Neural progenitor cell (in vitro differentiated cells): Measurements from ENCODE around the gene MYLK. TPM values are rescaled to one million over a fixed set of nuclear protein-coding genes. Genes with fewer than 3 reads are reported as not detected.
A peak's percentile ranks its signal among the peaks of the same experiment; 100 is the strongest.

ENCODE experiments used
- DNase-seq: peaks from one replicate; pipeline ENCODE4 v3.0.0-alpha.2; 2016; ENCODE audit warnings: low spot score
- H2AFZ ChIP-seq: fragments of 200-600 bp; sonication (generic); replicated peaks from 2 replicates; pipeline ENCODE4 v1.6.1; 2016; ENCODE audit warnings: antibody characterized with exemption
- H3F3A ChIP-seq: fragments of 200-600 bp; sonication (generic); 2 replicates; pipeline ENCODE4 v1.6.1; 2016; ENCODE audit warnings: antibody characterized with exemption, low read depth
- H3K27ac ChIP-seq: fragments of 200-600 bp; sonication (generic); 2 replicates; pipeline ENCODE4 v1.5.1; 2016; ENCODE audit warnings: mild to moderate bottlenecking
- H3K27me3 ChIP-seq: fragments of 200-600 bp; sonication (generic); 2 replicates; pipeline ENCODE4 v1.6.1; 2016; ENCODE audit warnings: mild to moderate bottlenecking, moderate library complexity
- H3K36me3 ChIP-seq: fragments of 200-600 bp; sonication (generic); 2 replicates; pipeline ENCODE4 v1.5.1; 2016
- H3K4me1 ChIP-seq: fragments of 200-600 bp; sonication (generic); 2 replicates; pipeline ENCODE4 v1.6.1; 2016; ENCODE audit warnings: mixed run types
- H3K4me2 ChIP-seq: fragments of 200-600 bp; sonication (generic); 2 replicates; pipeline ENCODE4 v1.6.1; 2016
- H3K4me3 ChIP-seq: fragments of 200-600 bp; sonication (generic); 2 replicates; pipeline ENCODE4 v1.5.1; 2016
- H3K79me2 ChIP-seq: fragments of 200-600 bp; sonication (generic); 2 replicates; pipeline ENCODE4 v1.6.1; 2016; ENCODE audit warnings: low read depth
- H3K9ac ChIP-seq: fragments of 200-600 bp; sonication (generic); 2 replicates; pipeline ENCODE4 v1.6.1; 2016
- H3K9me3 ChIP-seq: fragments of 200-600 bp; sonication (generic); 2 replicates; pipeline ENCODE4 v1.5.1; 2016; ENCODE audit warnings: low read depth
- H4K20me1 ChIP-seq: fragments of 200-600 bp; sonication (generic); 2 replicates; pipeline ENCODE4 v1.6.1; 2016; ENCODE audit warnings: low read depth
- H3K27ac Mint-ChIP-seq: 3 replicates; pipeline ENCODE4 v1.8.0; 2021; ENCODE audit warnings: mixed read lengths
- H3K27me3 Mint-ChIP-seq: 2 replicates; pipeline ENCODE4 v1.8.0; 2022; ENCODE audit warnings: low read depth, mild to moderate bottlenecking, inconsistent platforms, moderate library complexity, mixed read lengths; ENCODE audit not compliant: insufficient read depth
- H3K36me3 Mint-ChIP-seq: 3 replicates; pipeline ENCODE4 v1.8.0; 2021; ENCODE audit warnings: mixed read lengths
- H3K4me1 Mint-ChIP-seq: 3 replicates; pipeline ENCODE4 v1.8.0; 2021; ENCODE audit warnings: mixed read lengths
- H3K4me3 Mint-ChIP-seq: 3 replicates; pipeline ENCODE4 v1.8.0; 2021; ENCODE audit warnings: mild to moderate bottlenecking, moderate library complexity, mixed read lengths
- H3K9me3 Mint-ChIP-seq: 3 replicates; pipeline ENCODE4 v1.8.0; 2020; ENCODE audit warnings: mixed read lengths
- CTCF ChIP-seq: fragments of 200-600 bp; sonication (generic); IDR thresholded peaks from 2 replicates; pipeline ENCODE4 v1.5.1; 2017; ENCODE audit warnings: antibody characterized with exemption, mild to moderate bottlenecking
- EZH2 ChIP-seq: fragments of 200-600 bp; sonication (generic); IDR thresholded peaks from 2 replicates; pipeline ENCODE4 v1.6.1; 2017; ENCODE audit warnings: antibody characterized with exemption, mild to moderate bottlenecking, moderate library complexity
- EZH2phosphoT487 ChIP-seq: fragments of 200-600 bp; sonication (generic); IDR thresholded peaks from 2 replicates; pipeline ENCODE4 v1.6.1; 2017; ENCODE audit warnings: antibody characterized with exemption
- total RNA-seq: library from RNA; depleted of rRNA; stranded (reverse); fragments of >200 nt; gene quantifications from 2 replicates; pipeline ENCODE4 v1.2.3, GENCODE V29; 2015; ENCODE audit warnings: low replicate concordance

Gene MYLK
- total RNA-seq, 1 donor from 2014 or later: 28.4 TPM

GRCh38 chr3:123667784-123668183 is 216.3 kb downstream of the MYLK start:
- no peak overlapping the region for H3K4me2 ChIP-seq
- peaks cover 35% of the 10 kb centered on the region for H3K36me3 Mint-ChIP-seq
- H3K4me1 ChIP-seq: no peaks in the 10 kb centered on the region
- H3K9me3 ChIP-seq: no peaks in the 10 kb centered on the region
- H3K9me3 Mint-ChIP-seq: no peaks in the 10 kb centered on the region
- H4K20me1 ChIP-seq: no peaks in the 10 kb centered on the region
- H3K27ac ChIP-seq: no peak overlapping the region
- H3K27me3 Mint-ChIP-seq: peaks cover 8% of the 10 kb centered on the region
- no peaks in the 10 kb centered on the region for H3K79me2 ChIP-seq
- no peaks in the 10 kb centered on the region for H3F3A ChIP-seq
- no peak overlapping the region for H2AFZ ChIP-seq
- no peaks in the 10 kb centered on the region for H3K27me3 ChIP-seq
- no peak overlapping the region for H3K9ac ChIP-seq
- H3K27ac Mint-ChIP-seq: no peak overlapping the region
- no peaks in the 10 kb centered on the region for H3K4me1 Mint-ChIP-seq
- no peak overlapping the region for H3K4me3 Mint-ChIP-seq
- H3K4me3 ChIP-seq: no peak overlapping the region
- no peaks in the 10 kb centered on the region for H3K36me3 ChIP-seq
- DNase-seq: no peak
- TF ChIP-seq CTCF: no peak
- TF ChIP-seq EZH2: no peak
- TF ChIP-seq EZH2phosphoT487: no peak

GRCh38 chr3:123664753-123665152 is 219.4 kb downstream of the MYLK start:
- Histone ChIP-seq H4K20me1 (no peaks in the 10 kb centered on the region), H3K9ac (no peak overlapping the region), H3K4me3 (no peak overlapping the region), H3K79me2 (no peaks in the 10 kb centered on the region), H3F3A (no peaks in the 10 kb centered on the region), H3K27ac (no peak overlapping the region), H3K36me3 (no peaks in the 10 kb centered on the region), H3K9me3 (no peaks in the 10 kb centered on the region), H2AFZ (no peak overlapping the region), H3K4me2 (no peak overlapping the region), H3K4me1 (no peaks in the 10 kb centered on the region), H3K27me3 (no peaks in the 10 kb centered on the region)
- peaks cover 8% of the 10 kb centered on the region for H3K27me3 Mint-ChIP-seq
- peaks cover 47% of the 10 kb centered on the region for H3K36me3 Mint-ChIP-seq
- DNase-seq: no peak
- TF ChIP-seq CTCF (no peak), EZH2 (no peak), EZH2phosphoT487 (no peak)
- H3K9me3 Mint-ChIP-seq: no peaks in the 10 kb centered on the region
- no peak overlapping the region for H3K4me3 Mint-ChIP-seq
- peaks cover 6% of the 10 kb centered on the region for H3K4me1 Mint-ChIP-seq
- no peak overlapping the region for H3K27ac Mint-ChIP-seq

GRCh38 chr3:123663977-123664376 is 220.2 kb downstream of the MYLK start:
- Mint-ChIP-seq H3K9me3 (no peaks in the 10 kb centered on the region), H3K27me3 (peaks cover 8% of the 10 kb centered on the region), H3K4me1 (peaks cover 6% of the 10 kb centered on the region), H3K27ac (no peak overlapping the region), H3K36me3 (peaks cover 45% of the 10 kb centered on the region), H3K4me3 (no peak overlapping the region)
- Histone ChIP-seq H3K4me3 (no peak overlapping the region), H3K27me3 (no peaks in the 10 kb centered on the region), H3K27ac (no peak overlapping the region), H4K20me1 (no peaks in the 10 kb centered on the region), H3K36me3 (no peaks in the 10 kb centered on the region), H3K9me3 (no peaks in the 10 kb centered on the region), H3K79me2 (no peaks in the 10 kb centered on the region), H3K4me2 (no peak overlapping the region), H2AFZ (no peak overlapping the region), H3K9ac (no peak overlapping the region), H3F3A (no peaks in the 10 kb centered on the region), H3K4me1 (no peaks in the 10 kb centered on the region)
- TF ChIP-seq CTCF: no peak
- TF ChIP-seq EZH2phosphoT487: no peak
- TF ChIP-seq EZH2: no peak
- no peak for DNase-seq

- no peak overlapping the region for H3K27ac ChIP-seq
- H3K36me3 Mint-ChIP-seq: peaks cover 52% of the 10 kb centered on the region
These were observed 222.2 kb downstream of the MYLK start for GRCh38 chr3:123661973-123662372.

More at GRCh38 chr3:123661973-123662372, 222.2 kb downstream of the MYLK start:
- H3K4me2 ChIP-seq: no peak overlapping the region
- H3K9ac ChIP-seq: no peak overlapping the region
- H3F3A ChIP-seq: no peaks in the 10 kb centered on the region
- H3K4me3 Mint-ChIP-seq: no peak overlapping the region
- peaks cover 5% of the 10 kb centered on the region for H3K9me3 Mint-ChIP-seq
- no peak overlapping the region for H3K4me3 ChIP-seq
- H3K36me3 ChIP-seq: peaks cover 5% of the 10 kb centered on the region
- no peaks in the 10 kb centered on the region for H3K4me1 ChIP-seq
- no peaks in the 10 kb centered on the region for H3K27me3 ChIP-seq
- no peak for TF ChIP-seq EZH2phosphoT487
- TF ChIP-seq EZH2: no peak
- no peak for TF ChIP-seq CTCF
- no peak for DNase-seq
- peaks cover 8% of the 10 kb centered on the region for H3K27me3 Mint-ChIP-seq
- no peaks in the 10 kb centered on the region for H3K79me2 ChIP-seq
- no peaks in the 10 kb centered on the region for H3K9me3 ChIP-seq
- H2AFZ ChIP-seq: no peak overlapping the region
- no peaks in the 10 kb centered on the region for H4K20me1 ChIP-seq
- peaks cover 6% of the 10 kb centered on the region for H3K4me1 Mint-ChIP-seq
- H3K27ac Mint-ChIP-seq: peak overlapping the region; percentile 60
